GM12878 (cell line): ENCODE measurements around the gene GPC6. TPM values are rescaled to one million over a fixed set of nuclear protein-coding genes. Genes with fewer than 3 reads are reported as not detected.

Experiments
- ATAC-seq: fragments of 200-7000 bp; cut with Tn5 transposase; 3 replicates; pipeline ENCODE4 v1.9.1; 2020; ENCODE audit warnings: mild to moderate bottlenecking, moderate library complexity
- BruUV-seq: library from RNA; stranded (reverse); fragments of 400-500 nt; replicated peaks from 2 replicates; lab custom pipeline; 2021; lab: Mats Ljungman, UMichigan
- CTCF ChIA-PET: fragments of 300-600 bp; sonication (Branson Sonifier 250); formaldehyde crosslinking; extraction: SDS; loops from one replicate; lab custom pipeline; 2021; ENCODE audit warnings: inconsistent platforms; lab: Yijun Ruan, JAX
- POLR2A ChIA-PET: fragments of 350-600 bp; formaldehyde crosslinking; extraction: SDS; loops from one replicate; lab custom pipeline; 2021; ENCODE audit warnings: inconsistent platforms; lab: Charles Lee
- RAD21 ChIA-PET: fragments of 300-600 bp; sonication (Branson Sonifier 250); formaldehyde crosslinking; loops from one replicate; lab custom pipeline; 2023; ENCODE audit warnings: antibody characterized with exemption; ENCODE audit not compliant: unreplicated experiment; lab: Charles Lee
- SMC1A ChIA-PET: fragments of 300-600 bp; sonication (Branson Sonifier 250); formaldehyde crosslinking; loops from one replicate; lab custom pipeline; 2023; ENCODE audit not compliant: unreplicated experiment, uncharacterized antibody; lab: Charles Lee
- DNase-seq: peaks from one replicate; pipeline ENCODE4 v3.0.0-alpha.2; 2011; ENCODE audit warnings: low read depth, low spot score
- FAIRE-seq: peaks from 3 replicates; lab custom pipeline; 2011; peaks lifted over from hg19 to GRCh38; lab: Jason Lieb, UNC
- H2AFZ ChIP-seq: 2 replicates; pipeline ENCODE4 v1.6.0; 2011; ENCODE audit warnings: low read depth, low read length, control low read depth; ENCODE audit not compliant: control insufficient read depth
- H3K27ac ChIP-seq: 2 replicates; pipeline ENCODE4 v1.5.1; 2011; ENCODE audit warnings: control low read depth; ENCODE audit not compliant: control insufficient read depth, insufficient read depth
- H3K27me3 ChIP-seq, 2 experiments: replicated peaks in 1 of 2; 2 replicates each; pipeline versions ENCODE4 v1.6.0 to v1.6.1; 2011; ENCODE audit warnings: low read length in 1 of 2; ENCODE audit not compliant: control insufficient read depth in 2 of 2, insufficient read depth in 2 of 2
- H3K36me3 ChIP-seq, 2 experiments: 2 replicates each; pipeline ENCODE4 v1.5.1; 2011; ENCODE audit warnings: low read length in 1 of 2; ENCODE audit not compliant: control insufficient read depth in 2 of 2, insufficient read depth in 2 of 2
- H3K4me1 ChIP-seq: 2 replicates; pipeline ENCODE4 v1.6.1; 2011; ENCODE audit warnings: mild to moderate bottlenecking, low read length, moderate library complexity, mixed read lengths; ENCODE audit not compliant: control insufficient read depth, insufficient read depth
- H3K4me2 ChIP-seq: 2 replicates; pipeline ENCODE4 v1.6.0; 2011; ENCODE audit warnings: control low read depth; ENCODE audit not compliant: control insufficient read depth, insufficient read depth
- H3K4me3 ChIP-seq: fragments of 200-600 bp; sonication (generic); 2 replicates; pipeline ENCODE4 v1.5.1; 2016
- H3K79me2 ChIP-seq: 2 replicates; pipeline ENCODE4 v1.6.0; 2011; ENCODE audit warnings: low read length; ENCODE audit not compliant: control insufficient read depth, insufficient read depth
- H3K9ac ChIP-seq: 2 replicates; pipeline ENCODE4 v1.8.0; 2011; ENCODE audit warnings: low read length, control low read depth, mixed read lengths; ENCODE audit not compliant: control insufficient read depth, insufficient read depth
- H3K9me3 ChIP-seq: replicated peaks from 3 replicates; pipeline ENCODE4 v1.5.1; 2011; ENCODE audit warnings: mild to moderate bottlenecking, low read length; ENCODE audit not compliant: control insufficient read depth, insufficient read depth
- H4K20me1 ChIP-seq: 2 replicates; pipeline ENCODE4 v1.6.0; 2011; ENCODE audit not compliant: control insufficient read depth, insufficient read depth
- CHD1 ChIP-seq: IDR thresholded peaks from 2 replicates; pipeline ENCODE4 v1.6.1; 2012; ENCODE audit warnings: low read depth, low read length, improper control_type of control experiment
- NFYB ChIP-seq: IDR thresholded peaks from 2 replicates; pipeline ENCODE4 v1.6.1; 2011; ENCODE audit warnings: low read depth, mild to moderate bottlenecking, low read length, improper control_type of control experiment, moderate library complexity; ENCODE audit not compliant: insufficient read depth
- POU2F2 ChIP-seq: IDR thresholded peaks from 3 replicates; pipeline ENCODE4 v1.6.1; 2011; ENCODE audit warnings: low read depth, mild to moderate bottlenecking, low read length, borderline replicate concordance
- WGBS: methylation state at CpG from one replicate; pipeline ENCODE4 v1.1.6; 2016; ENCODE audit warnings: low lambda C conversion rate; ENCODE audit not compliant: insufficient replicate concordance, insufficient coverage; ENCODE audit errors: missing lambda C conversion rate; 5-methylcytosine and 5-hydroxymethylcytosine counted together
- in situ Hi-C: fragments of 300-500 bp; cut with MboI; formaldehyde crosslinking; loops from 9 replicates; pipeline ENCODE4 v1.14.3; 2018; ENCODE audit warnings: mixed read lengths
- intact Hi-C: fragments of 100-400 bp; cut with micrococcal nuclease; formaldehyde crosslinking; loops from one replicate; pipeline ENCODE4 v1.14.2; 2022; ENCODE audit not compliant: unreplicated experiment
- polyA plus RNA-seq, 11 experiments: library from polyadenylated mRNA; depleted of rRNA in 4 of 11; unstranded in 6 of 11; stranded (reverse) in 5 of 11; fragments of >200 nt; fragmentation: Nextera tagmentation in 4 of 11; fragmentation: Illumina TruSeq in 1 of 11; extraction: Ambion mirVana in 4 of 11; extraction: Trizol in 1 of 11; gene quantifications; 1 replicate in 1 of 11; 2 replicates in 10 of 11; pipeline versions ENCODE4 v1.2.1 to v1.2.3, GENCODE V29; 2011 to 2016; ENCODE audit warnings: inconsistent platforms in 2 of 11, missing spikeins in 2 of 11, low read depth in 1 of 11
- total RNA-seq, 4 experiments: library from RNA; depleted of rRNA in 3 of 4; stranded (reverse); fragments of >200 nt in 3 of 4; fragmentation: Illumina TruSeq in 1 of 4; extraction: Trizol in 1 of 4; gene quantifications; 2 replicates each; pipeline versions ENCODE4 v1.2.1 to v1.2.3, GENCODE V29; 2013 to 2021
- TF ChIP-seq, protein P1 (sequence below): IDR thresholded peaks from 2 replicates; pipeline ENCODE4 v1.6.1; 2011; ENCODE audit warnings: borderline replicate concordance, low read depth, mild to moderate bottlenecking, moderate library complexity, mixed read lengths, low read length; ENCODE audit not compliant: insufficient read depth; ENCODE audit errors: extremely low read length
- TF ChIP-seq, protein P2 (sequence below), 3 experiments: IDR thresholded peaks in 2 of 3; conservative IDR thresholded peaks in 1 of 3; 2 replicates each; pipeline ENCODE4 v1.5.1; 2011; ENCODE audit warnings: low read depth in 3 of 3, low read length in 3 of 3, mild to moderate bottlenecking in 3 of 3, control low read depth in 2 of 3, moderate library complexity in 2 of 3, inconsistent platforms in 1 of 3, mixed read lengths in 1 of 3; ENCODE audit not compliant: control insufficient read depth in 2 of 3, insufficient read depth in 1 of 3; ENCODE audit errors: extremely low read depth in 1 of 3

The GPC6 gene
- total and polyA plus RNA-seq, 10 of the 15 experiments (the other 5 are each of a cell fraction or from before 2014, with no cell fraction given), result 0.03 to 0.04 (median 0.03) TPM; not detected in 7

DNA sequence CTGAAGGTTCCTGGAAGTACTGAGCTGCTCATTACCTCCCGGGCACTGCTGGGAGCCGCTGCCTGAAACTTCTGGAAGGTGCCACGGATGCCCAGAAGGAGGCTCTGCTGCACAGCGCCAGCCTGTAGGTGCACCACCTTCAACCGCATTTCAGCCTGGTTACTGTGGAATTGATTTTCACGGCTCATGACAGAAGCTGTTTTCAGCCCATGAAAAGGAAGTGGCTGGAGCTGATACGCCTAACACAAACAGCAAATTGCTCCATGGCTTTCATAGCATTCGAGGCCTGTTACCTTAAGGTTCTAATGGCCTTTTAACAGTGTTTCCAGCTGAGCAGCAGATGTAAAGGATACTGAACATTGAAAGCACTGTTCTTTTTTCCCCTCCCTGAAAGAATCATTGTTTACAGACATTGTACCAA, 22.0 kb downstream of the GPC6 start:
- RAD21 ChIA-PET, result no interaction called here
- no peak for FAIRE-seq
- Histone ChIP-seq H3K4me1 (no peaks in the 10 kb centered on the region), H3K9me3 (no peaks in the 10 kb centered on the region), H2AFZ (no peak overlapping the region), H3K4me2 (no peak overlapping the region), H3K27me3 (no peaks in the 10 kb centered on the region), H3K9ac (no peak overlapping the region), H3K36me3 (no peaks in the 10 kb centered on the region), H3K4me3 (no peak overlapping the region), H3K79me2 (no peaks in the 10 kb centered on the region), H4K20me1 (no peaks in the 10 kb centered on the region), H3K27ac (no peak overlapping the region)
- POLR2A ChIA-PET, result no interaction called here
- SMC1A ChIA-PET, result interaction anchor here (1.6 kb wide), 1 partner anchor 17 kb away, joined by 3 read pairs; no protein-coding TSS in a partner anchor
- 23% methylated on average over 8 of the region's 8 CpGs for WGBS
- intact Hi-C loops, result no loop called here
- peak; percentile 40 for ATAC-seq
- no peak for DNase-seq
- TF ChIP-seq, protein P1, sequence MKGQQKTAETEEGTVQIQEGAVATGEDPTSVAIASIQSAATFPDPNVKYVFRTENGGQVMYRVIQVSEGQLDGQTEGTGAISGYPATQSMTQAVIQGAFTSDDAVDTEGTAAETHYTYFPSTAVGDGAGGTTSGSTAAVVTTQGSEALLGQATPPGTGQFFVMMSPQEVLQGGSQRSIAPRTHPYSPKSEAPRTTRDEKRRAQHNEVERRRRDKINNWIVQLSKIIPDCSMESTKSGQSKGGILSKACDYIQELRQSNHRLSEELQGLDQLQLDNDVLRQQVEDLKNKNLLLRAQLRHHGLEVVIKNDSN, result no peak
- TF ChIP-seq POU2F2 (no peak), CHD1 (no peak), NFYB (no peak)
- TF ChIP-seq, protein P2, sequence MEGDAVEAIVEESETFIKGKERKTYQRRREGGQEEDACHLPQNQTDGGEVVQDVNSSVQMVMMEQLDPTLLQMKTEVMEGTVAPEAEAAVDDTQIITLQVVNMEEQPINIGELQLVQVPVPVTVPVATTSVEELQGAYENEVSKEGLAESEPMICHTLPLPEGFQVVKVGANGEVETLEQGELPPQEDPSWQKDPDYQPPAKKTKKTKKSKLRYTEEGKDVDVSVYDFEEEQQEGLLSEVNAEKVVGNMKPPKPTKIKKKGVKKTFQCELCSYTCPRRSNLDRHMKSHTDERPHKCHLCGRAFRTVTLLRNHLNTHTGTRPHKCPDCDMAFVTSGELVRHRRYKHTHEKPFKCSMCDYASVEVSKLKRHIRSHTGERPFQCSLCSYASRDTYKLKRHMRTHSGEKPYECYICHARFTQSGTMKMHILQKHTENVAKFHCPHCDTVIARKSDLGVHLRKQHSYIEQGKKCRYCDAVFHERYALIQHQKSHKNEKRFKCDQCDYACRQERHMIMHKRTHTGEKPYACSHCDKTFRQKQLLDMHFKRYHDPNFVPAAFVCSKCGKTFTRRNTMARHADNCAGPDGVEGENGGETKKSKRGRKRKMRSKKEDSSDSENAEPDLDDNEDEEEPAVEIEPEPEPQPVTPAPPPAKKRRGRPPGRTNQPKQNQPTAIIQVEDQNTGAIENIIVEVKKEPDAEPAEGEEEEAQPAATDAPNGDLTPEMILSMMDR (IDR thresholded peaks at IDR 0.05 in 2 of 3, conservative IDR thresholded peaks at IDR 0.05 in 1 of 3; ENCODE audit: control insufficient read depth in 2 of 3, extremely low read depth in 1 of 3, insufficient read depth in 1 of 3, low read depth in 3 of 3, low read length in 3 of 3), result peak in 1 of 3 experiments; percentile 19; a peak in 1 of 6 replicates
- BruUV-seq, result no TSS peak
- in situ Hi-C loops, result no loop called here
- CTCF ChIA-PET, result interaction anchor here (0.6 kb wide), 1 partner anchor 245 kb away, joined by 3 read pairs; no protein-coding TSS in a partner anchor
